Right atrium auricular region (tissue), 2 donors: Measurements from ENCODE around the gene C1orf210. TPM values are rescaled to one million over a fixed set of nuclear protein-coding genes. Genes with fewer than 3 reads are reported as not detected.

Experiments
- DNase-seq: peaks from one replicate; pipeline ENCODE4 v3.0.0-alpha.2; 2019; ENCODE audit warnings: low spot score
- H3K27ac ChIP-seq, 2 donors: fragments of 200-600 bp; sonication (generic); 1 replicate in 1 of 2; 2 replicates in 1 of 2; pipeline ENCODE4 v1.5.1; 2016 to 2019
- H3K27me3 ChIP-seq, 2 donors: fragments of 200-600 bp; sonication (generic); one replicate each; pipeline versions ENCODE4 v1.5.1 to v1.6.0; 2017 to 2019
- H3K36me3 ChIP-seq: fragments of 200-600 bp; sonication (generic); one replicate; pipeline ENCODE4 v1.5.1; 2016
- H3K4me1 ChIP-seq, 2 donors: fragments of 200-600 bp; sonication (generic); one replicate each; pipeline versions ENCODE4 v1.5.1 to v1.6.0; 2017 to 2019
- H3K4me3 ChIP-seq, 2 donors: fragments of 200-600 bp; sonication (generic); 1 replicate in 1 of 2; 2 replicates in 1 of 2; pipeline ENCODE4 v1.5.1; 2017 to 2019; ENCODE audit warnings: mild to moderate bottlenecking in 1 of 2, moderate library complexity in 1 of 2
- H3K9me3 ChIP-seq, 2 donors: fragments of 200-600 bp; sonication (generic); one replicate each; pipeline ENCODE4 v1.5.1; 2019
- total RNA-seq, 2 donors: library from RNA; depleted of rRNA; stranded (reverse); fragments of >200 nt; gene quantifications; one replicate each; pipeline ENCODE4 v1.1.0, GENCODE V29; 2016
- TF ChIP-seq, protein P1 (sequence below), 2 donors: fragments of 200-600 bp; sonication (generic); IDR thresholded peaks; one replicate each; pipeline ENCODE4 v1.5.1; 2019; ENCODE audit warnings: antibody characterized with exemption in 2 of 2

The C1orf210 gene
- total RNA-seq, 2 donors from 2014 or later = not detected

DNA sequence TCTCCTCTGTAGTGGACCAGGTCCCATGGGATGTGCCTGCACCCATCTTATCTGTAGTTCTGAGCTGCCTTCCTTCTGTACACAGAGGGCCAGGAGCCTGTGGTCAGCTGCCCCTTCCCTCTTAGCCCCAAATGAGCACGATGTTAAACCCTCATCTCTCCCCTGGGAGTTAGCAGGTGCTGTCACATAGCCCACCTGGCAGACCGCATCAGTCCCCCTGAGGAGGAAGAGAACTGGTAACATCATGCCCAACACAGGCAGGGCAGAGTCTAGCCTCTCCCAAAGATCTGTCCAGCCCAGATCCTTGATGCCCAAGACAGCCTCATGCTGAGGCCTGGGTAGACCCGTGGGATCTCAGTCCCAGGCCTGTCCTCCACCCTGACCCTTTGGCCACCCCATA, 20.1 kb upstream of the C1orf210 start:
- H3K4me1 ChIP-seq = peaks cover 0 to 47% of the 10 kb centered on the region in 2 donors
- H3K27ac ChIP-seq = no peak overlapping the region

DNA sequence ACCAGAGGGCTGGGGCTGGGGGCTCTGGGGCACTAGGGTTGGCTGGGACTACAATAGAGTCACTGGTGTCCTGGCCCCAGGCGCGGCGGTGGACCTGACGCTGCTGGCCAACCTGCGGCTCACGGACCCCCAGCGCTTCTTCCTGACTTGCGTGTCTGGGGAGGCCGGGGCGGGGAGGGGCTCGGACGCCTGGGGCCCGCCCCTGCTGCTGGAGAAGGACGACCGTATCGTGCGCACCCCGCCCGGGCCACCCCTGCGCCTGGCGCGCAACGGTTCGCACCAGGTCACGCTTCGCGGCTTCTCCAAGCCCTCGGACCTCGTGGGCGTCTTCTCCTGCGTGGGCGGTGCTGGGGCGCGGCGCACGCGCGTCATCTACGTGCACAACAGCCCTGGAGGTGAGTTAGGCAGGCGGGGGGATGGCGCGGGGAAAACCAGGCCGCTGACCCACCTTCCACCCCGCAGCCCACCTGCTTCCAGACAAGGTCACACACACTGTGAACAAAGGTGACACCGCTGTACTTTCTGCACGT, 19.5 kb upstream of the C1orf210 start:
- peaks cover 0 to 50% of the 10 kb centered on the region in 2 donors for H3K4me1 ChIP-seq
- no peaks in the 10 kb centered on the region for H3K27me3 ChIP-seq
- H3K27ac ChIP-seq = no peak overlapping the region
- no peaks in the 10 kb centered on the region for H3K9me3 ChIP-seq
- no peaks in the 10 kb centered on the region for H3K36me3 ChIP-seq
- H3K4me3 ChIP-seq = peak overlapping the region in 1 of 2 donors; percentile 40
- no peak for DNase-seq
- TF ChIP-seq, protein P1, sequence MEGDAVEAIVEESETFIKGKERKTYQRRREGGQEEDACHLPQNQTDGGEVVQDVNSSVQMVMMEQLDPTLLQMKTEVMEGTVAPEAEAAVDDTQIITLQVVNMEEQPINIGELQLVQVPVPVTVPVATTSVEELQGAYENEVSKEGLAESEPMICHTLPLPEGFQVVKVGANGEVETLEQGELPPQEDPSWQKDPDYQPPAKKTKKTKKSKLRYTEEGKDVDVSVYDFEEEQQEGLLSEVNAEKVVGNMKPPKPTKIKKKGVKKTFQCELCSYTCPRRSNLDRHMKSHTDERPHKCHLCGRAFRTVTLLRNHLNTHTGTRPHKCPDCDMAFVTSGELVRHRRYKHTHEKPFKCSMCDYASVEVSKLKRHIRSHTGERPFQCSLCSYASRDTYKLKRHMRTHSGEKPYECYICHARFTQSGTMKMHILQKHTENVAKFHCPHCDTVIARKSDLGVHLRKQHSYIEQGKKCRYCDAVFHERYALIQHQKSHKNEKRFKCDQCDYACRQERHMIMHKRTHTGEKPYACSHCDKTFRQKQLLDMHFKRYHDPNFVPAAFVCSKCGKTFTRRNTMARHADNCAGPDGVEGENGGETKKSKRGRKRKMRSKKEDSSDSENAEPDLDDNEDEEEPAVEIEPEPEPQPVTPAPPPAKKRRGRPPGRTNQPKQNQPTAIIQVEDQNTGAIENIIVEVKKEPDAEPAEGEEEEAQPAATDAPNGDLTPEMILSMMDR (IDR thresholded peaks at IDR 0.05) = no peak

More for the DNA sequence above, 20.1 kb upstream of the C1orf210 start:
- Histone ChIP-seq H3K4me3 (no peak overlapping the region), H3K36me3 (no peaks in the 10 kb centered on the region), H3K27me3 (no peaks in the 10 kb centered on the region), H3K9me3 (no peaks in the 10 kb centered on the region)
- TF ChIP-seq, protein P1 (IDR thresholded peaks at IDR 0.05) = no peak
- DNase-seq = no peak

DNA sequence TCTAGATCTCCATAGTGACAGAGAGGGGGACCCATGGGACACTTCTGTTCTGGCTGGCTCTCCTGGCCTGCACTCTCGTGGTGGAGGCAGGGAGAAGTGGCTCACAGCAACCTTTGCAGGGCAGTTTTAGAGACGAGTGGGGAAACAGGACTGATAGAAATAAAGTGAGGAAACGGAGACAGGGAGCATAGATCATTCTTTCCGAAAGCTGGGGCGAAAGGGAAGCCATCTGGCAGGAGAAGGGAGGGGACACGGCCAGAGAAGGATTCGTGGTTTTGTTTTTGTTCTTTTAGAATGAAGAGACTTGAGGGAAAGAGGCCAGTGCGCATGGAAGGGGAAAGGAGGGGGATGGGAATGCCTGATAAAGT, 18.9 kb upstream of the C1orf210 start:
- Histone ChIP-seq H3K36me3 (no peaks in the 10 kb centered on the region), H3K4me3 (peak overlapping the region in 1 of 2 donors; percentile 40), H3K9me3 (no peaks in the 10 kb centered on the region), H3K27ac (peak overlapping the region in 1 of 2 donors; percentile 69), H3K27me3 (no peaks in the 10 kb centered on the region), H3K4me1 (peaks cover 0 to 55% of the 10 kb centered on the region in 2 donors)
- TF ChIP-seq, protein P1 (IDR thresholded peaks at IDR 0.05) = no peak
- no peak for DNase-seq

DNA sequence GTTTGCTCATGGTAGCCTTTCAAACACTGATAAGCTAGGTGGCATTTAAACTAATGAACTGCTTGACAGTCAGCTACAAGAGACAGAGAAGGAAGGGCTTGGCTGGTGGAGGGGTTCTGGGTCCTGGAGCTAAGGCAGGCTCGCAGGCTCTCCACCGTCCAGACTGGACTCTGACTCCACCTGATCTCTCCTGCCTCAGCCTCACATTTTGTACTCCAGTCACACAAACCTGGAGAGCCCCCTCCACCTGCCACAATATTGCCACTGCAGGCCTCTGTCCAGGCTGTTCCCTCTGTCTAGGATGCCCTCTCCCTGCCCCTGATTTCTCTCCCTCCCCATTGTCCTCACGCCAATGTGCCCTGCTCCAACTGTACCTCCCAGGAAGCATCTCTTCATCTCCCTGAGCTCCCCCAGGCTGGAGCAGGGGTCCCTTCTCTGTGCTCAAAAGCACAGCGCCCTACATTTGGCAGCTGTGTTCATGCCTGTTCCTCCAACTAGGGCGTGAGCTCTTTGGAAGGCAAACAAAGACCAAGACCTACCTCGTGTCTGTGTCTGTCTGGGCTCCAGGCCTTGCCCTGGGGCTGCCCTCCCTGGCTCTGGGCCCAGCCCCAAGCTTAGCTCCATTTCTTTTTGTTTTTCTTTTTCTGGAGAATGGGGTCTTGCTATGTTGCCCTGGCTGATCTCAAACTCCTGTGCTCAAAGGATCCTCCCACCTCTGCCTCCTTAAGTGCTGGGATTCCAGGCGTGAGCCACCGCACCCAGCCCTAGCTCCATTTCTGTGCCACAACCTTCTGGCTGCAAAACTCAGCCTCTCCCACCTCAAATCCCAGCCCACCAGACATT, 18.3 kb upstream of the C1orf210 start:
- H3K4me3 ChIP-seq = peak overlapping the region in 1 of 2 donors; percentile 40
- DNase-seq = no peak
- no peaks in the 10 kb centered on the region for H3K9me3 ChIP-seq
- no peaks in the 10 kb centered on the region for H3K27me3 ChIP-seq
- peak overlapping the region; percentile 46 to 69 for H3K27ac ChIP-seq
- H3K36me3 ChIP-seq = no peaks in the 10 kb centered on the region
- TF ChIP-seq, protein P1 (IDR thresholded peaks at IDR 0.05) = no peak
- H3K4me1 ChIP-seq = peaks cover 0 to 57% of the 10 kb centered on the region in 2 donors

DNA sequence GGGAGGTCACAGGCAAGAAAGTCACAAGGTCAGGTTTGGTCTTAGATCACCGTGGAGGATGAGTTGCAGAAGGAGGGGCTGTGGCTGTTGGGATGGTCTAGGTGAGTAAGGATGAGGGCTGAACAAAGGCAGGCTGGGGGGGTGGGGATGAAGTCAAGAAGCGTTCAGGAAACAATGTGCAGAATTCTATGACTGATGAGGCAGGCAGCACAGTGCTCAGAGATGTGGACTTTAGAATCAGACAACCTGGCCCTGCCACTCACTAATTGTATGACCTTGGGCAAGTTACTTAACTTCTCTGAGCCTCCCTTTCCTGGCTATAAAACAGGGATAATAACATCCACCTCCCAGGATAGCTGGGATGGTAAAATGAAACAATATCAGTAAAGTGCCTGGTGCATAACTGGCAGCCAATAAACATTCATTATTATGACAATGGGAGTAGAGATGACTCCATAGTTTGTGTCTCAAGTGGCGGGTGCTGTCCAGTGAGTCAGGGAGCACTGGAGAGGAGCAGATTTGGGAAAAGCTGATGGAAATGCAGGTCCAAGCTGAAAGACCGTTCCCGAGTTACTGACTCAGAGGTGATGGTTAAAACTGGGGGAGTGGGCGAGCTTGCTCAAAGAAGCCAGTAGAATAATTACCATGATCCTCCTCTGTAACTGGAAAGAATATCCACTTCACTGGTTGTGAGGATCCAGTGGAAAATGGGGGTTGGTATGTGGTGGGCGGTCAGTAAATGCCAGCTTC, 17.5 kb upstream of the C1orf210 start:
- Histone ChIP-seq H3K27ac (peak overlapping the region; percentile 69 to 72), H3K27me3 (no peaks in the 10 kb centered on the region), H3K36me3 (no peaks in the 10 kb centered on the region), H3K4me1 (peaks cover 0 to 57% of the 10 kb centered on the region in 2 donors), H3K9me3 (no peaks in the 10 kb centered on the region), H3K4me3 (peak overlapping the region; percentile 32 to 40)
- DNase-seq = no peak
- TF ChIP-seq, protein P1 (IDR thresholded peaks at IDR 0.05) = no peak
